Measurements from ENCODE around the gene NDUFAF5.
"Not testable (repeated sequence)": the region's sequence is repeated elsewhere in the genome, so short reads cannot be mapped to it uniquely, and the experiment has no call there.

Gene NDUFAF5

GRCh38 chr20:13784893-13785715 is at the start of gene NDUFAF5, which contains the start of gene ESF1:
TSS of gene NDUFAF5 (plus strand) at chr20:13785028. CDS start at chr20:13785069, 41 bp downstream.
TSS of gene ESF1 (minus strand) at chr20:13784919. CDS start at chr20:13783140, 1,779 bp downstream.
- DNase-seq (ENCODE audit: extremely low read depth, low read depth) = peak; percentile 92

GRCh38 chr20:13735826-13736225 is 49.0 kb upstream of the NDUFAF5 start:
- no peak for TF ChIP-seq CTCF (IDR thresholded peaks at IDR 0.05; ENCODE audit: low read depth, low read length, missing control alignments)
- DNase-seq (ENCODE audit: extremely low read depth, low read depth) = no peak
- H3K4me3 ChIP-seq (replicated peaks; ENCODE audit: low read depth, low read length) = no peak overlapping the region

More at GRCh38 chr20:13784893-13785715, at the start of gene NDUFAF5, which contains the start of gene ESF1:
- peak within 1 kb of the TSS; percentile 65 for H3K4me3 ChIP-seq (replicated peaks; ENCODE audit: low read depth, low read length)
- no peak for TF ChIP-seq CTCF (IDR thresholded peaks at IDR 0.05; ENCODE audit: low read depth, low read length, missing control alignments)

GRCh38 chr20:13736436-13737191 is 48.2 kb upstream of the NDUFAF5 start:
- no peak for TF ChIP-seq CTCF (IDR thresholded peaks at IDR 0.05; ENCODE audit: low read depth, low read length, missing control alignments)
- DNase-seq (ENCODE audit: extremely low read depth, low read depth) = peak; percentile 2

GRCh38 chr20:13738187-13738586 is 46.6 kb upstream of the NDUFAF5 start:
- not testable (repeated sequence) for H3K4me3 ChIP-seq (replicated peaks; ENCODE audit: low read depth, low read length); DNase-seq (ENCODE audit: extremely low read depth, low read depth)

More at GRCh38 chr20:13736436-13737191, 48.2 kb upstream of the NDUFAF5 start:
- no peak overlapping the region for H3K4me3 ChIP-seq (replicated peaks; ENCODE audit: low read depth, low read length)

GRCh38 chr20:13739731-13740649 is 44.8 kb upstream of the NDUFAF5 start:
- no peak overlapping the region for H3K4me3 ChIP-seq (replicated peaks; ENCODE audit: low read depth, low read length)
- DNase-seq (ENCODE audit: extremely low read depth, low read depth) = no peak
- TF ChIP-seq CTCF (IDR thresholded peaks at IDR 0.05; ENCODE audit: low read depth, low read length, missing control alignments) = no peak

- no peak for DNase-seq (ENCODE audit: extremely low read depth, low read depth)
- no peak for TF ChIP-seq CTCF (IDR thresholded peaks at IDR 0.05; ENCODE audit: low read depth, low read length, missing control alignments)
Observed at GRCh38 chr20:13741879-13742278, 42.9 kb upstream of the NDUFAF5 start.

More at GRCh38 chr20:13741879-13742278, 42.9 kb upstream of the NDUFAF5 start:
- no peak overlapping the region for H3K4me3 ChIP-seq (replicated peaks; ENCODE audit: low read depth, low read length)
